Measurements from ENCODE around the gene KNTC1.
"Not testable (repeated sequence)": the region's sequence is repeated elsewhere in the genome, so short reads cannot be mapped to it uniquely, and the experiment has no call there.

KNTC1 gene

DNA sequence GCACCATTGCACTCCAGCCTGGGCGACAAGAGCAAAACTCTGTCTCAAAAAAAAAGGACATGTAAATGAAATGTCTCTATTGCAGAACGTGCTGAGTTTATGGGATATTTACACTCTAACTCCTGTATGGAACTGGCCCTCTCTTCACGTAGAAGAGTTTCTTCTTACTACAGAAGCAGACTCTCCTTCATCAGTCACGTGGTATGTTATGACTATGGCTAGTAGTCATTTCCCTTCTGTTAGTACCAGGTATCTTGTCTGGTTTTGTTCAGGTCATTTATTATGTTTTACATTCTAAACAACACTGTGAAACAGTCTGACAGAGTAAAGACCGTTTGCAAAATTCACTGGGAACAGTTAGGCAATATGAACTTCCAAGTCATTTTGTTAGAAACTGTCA is 20.3 kb downstream of the KNTC1 start:
- H3K9me3 ChIP-seq (ENCODE audit: control insufficient read depth, low read length), result no peaks in the 10 kb centered on the region
- no peak overlapping the region for H3K27ac ChIP-seq (ENCODE audit: insufficient read depth, low read depth, low read length, poor library complexity, severe bottlenecking)
- H3K27me3 ChIP-seq (ENCODE audit: control insufficient read depth, insufficient read depth, low read length, poor library complexity, severe bottlenecking), result no peaks in the 10 kb centered on the region
- no peak overlapping the region for H3K4me3 ChIP-seq (ENCODE audit: insufficient read depth, low read depth, low read length)
- H3K36me3 ChIP-seq (ENCODE audit: control insufficient read depth, insufficient read depth, low read length), result peaks cover 49% of the 10 kb centered on the region
- H3K4me1 ChIP-seq (ENCODE audit: control insufficient read depth, insufficient read depth, low read length), result no peaks in the 10 kb centered on the region
- 92 to 99% methylated on average over 3 to 5 of the region's 5 CpGs for WGBS, 2 experiments

GRCh38 chr12:122558745-122559641 is 31.9 kb downstream of the KNTC1 start:
- Histone ChIP-seq H3K9me3 (ENCODE audit: control insufficient read depth, low read length) (no peaks in the 10 kb centered on the region), H3K27ac (ENCODE audit: insufficient read depth, low read depth, low read length, poor library complexity, severe bottlenecking) (no peak overlapping the region), H3K27me3 (ENCODE audit: control insufficient read depth, insufficient read depth, low read length, poor library complexity, severe bottlenecking) (no peaks in the 10 kb centered on the region), H3K4me3 (ENCODE audit: insufficient read depth, low read depth, low read length) (no peak overlapping the region), H3K36me3 (ENCODE audit: control insufficient read depth, insufficient read depth, low read length) (peaks cover 47% of the 10 kb centered on the region), H3K4me1 (ENCODE audit: control insufficient read depth, insufficient read depth, low read length) (no peaks in the 10 kb centered on the region)
- whole genome bisulfite sequencing, 2 experiments, result 91 to 95% methylated on average over 14 to 16 of the region's 16 CpGs

DNA sequence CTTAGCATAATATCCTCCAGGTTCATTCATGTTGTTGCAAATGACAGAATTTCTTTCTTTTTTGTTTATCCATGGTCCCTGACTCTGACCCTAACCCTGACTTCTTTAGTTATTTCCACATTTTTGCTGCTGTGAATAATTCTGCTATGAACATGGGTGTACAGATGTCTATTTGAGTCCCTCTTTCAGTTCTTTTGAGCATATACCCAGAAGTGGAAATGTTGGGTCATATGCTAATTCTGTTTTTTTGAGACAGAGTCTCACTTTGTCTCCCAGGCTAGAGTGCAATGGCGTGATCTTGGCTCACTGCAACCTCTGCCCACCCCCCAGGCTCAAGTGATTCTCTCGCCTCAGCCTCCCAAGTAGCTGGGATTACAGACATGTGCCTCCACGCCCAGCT is 33.1 kb downstream of the KNTC1 start:
- Histone ChIP-seq H3K9me3 (ENCODE audit: control insufficient read depth, low read length) (no peaks in the 10 kb centered on the region), H3K4me1 (ENCODE audit: control insufficient read depth, insufficient read depth, low read length) (no peaks in the 10 kb centered on the region), H3K36me3 (ENCODE audit: control insufficient read depth, insufficient read depth, low read length) (peaks cover 42% of the 10 kb centered on the region), H3K27me3 (ENCODE audit: control insufficient read depth, insufficient read depth, low read length, poor library complexity, severe bottlenecking) (no peaks in the 10 kb centered on the region), H3K27ac (ENCODE audit: insufficient read depth, low read depth, low read length, poor library complexity, severe bottlenecking) (no peak overlapping the region), H3K4me3 (ENCODE audit: insufficient read depth, low read depth, low read length) (no peak overlapping the region)
- WGBS, 2 experiments, result 91 to 92% methylated on average over 3 of the region's 3 CpGs

DNA sequence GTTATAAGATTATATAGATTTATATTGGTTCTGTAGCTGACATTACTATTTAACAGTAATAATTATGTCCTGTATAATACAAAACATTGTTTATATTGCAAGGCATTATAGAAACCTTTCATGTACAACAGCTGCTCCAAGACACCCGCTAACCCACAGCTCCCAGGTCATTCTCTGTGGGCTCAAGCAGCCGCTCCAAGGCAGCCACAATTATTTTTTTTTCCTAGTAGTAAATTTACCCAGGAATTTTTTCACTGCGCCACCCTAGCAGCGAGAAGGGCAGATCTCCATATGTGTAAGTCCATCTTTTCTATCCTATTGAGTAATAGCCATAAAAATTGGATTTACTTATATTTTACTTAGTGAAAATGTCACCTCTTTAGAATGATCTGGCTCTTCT is 36.3 kb downstream of the KNTC1 start:
- H3K36me3 ChIP-seq (ENCODE audit: control insufficient read depth, insufficient read depth, low read length), result peaks cover 18% of the 10 kb centered on the region
- no peaks in the 10 kb centered on the region for H3K9me3 ChIP-seq (ENCODE audit: control insufficient read depth, low read length)
- 96 to 98% methylated on average over 2 to 4 of the region's 4 CpGs for WGBS, 2 experiments
- no peak overlapping the region for H3K4me3 ChIP-seq (ENCODE audit: insufficient read depth, low read depth, low read length)
- no peak overlapping the region for H3K27ac ChIP-seq (ENCODE audit: insufficient read depth, low read depth, low read length, poor library complexity, severe bottlenecking)
- H3K27me3 ChIP-seq (ENCODE audit: control insufficient read depth, insufficient read depth, low read length, poor library complexity, severe bottlenecking), result no peaks in the 10 kb centered on the region
- no peaks in the 10 kb centered on the region for H3K4me1 ChIP-seq (ENCODE audit: control insufficient read depth, insufficient read depth, low read length)

DNA sequence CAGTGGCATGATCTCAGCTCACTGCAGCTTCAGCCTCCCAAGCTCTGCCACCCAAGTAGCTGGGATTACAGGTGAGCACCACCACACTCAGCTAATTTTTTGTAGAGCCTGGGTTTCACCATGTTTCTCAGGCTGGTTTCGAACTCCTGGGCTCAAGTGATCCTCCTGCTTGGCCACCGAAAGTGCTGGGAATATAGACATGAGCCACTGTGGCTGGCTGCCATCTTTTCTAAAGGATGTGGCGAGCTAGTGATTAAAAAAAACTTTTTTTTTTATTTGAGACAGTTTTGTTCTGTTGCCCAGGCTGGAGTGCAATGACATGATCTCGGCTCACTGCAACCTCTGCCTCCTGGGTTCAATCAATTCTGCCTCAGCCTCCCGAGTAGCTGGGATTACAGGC is 39.8 kb downstream of the KNTC1 start:
- H3K9me3 ChIP-seq (ENCODE audit: control insufficient read depth, low read length); H3K27ac ChIP-seq (ENCODE audit: insufficient read depth, low read depth, low read length, poor library complexity, severe bottlenecking); H3K4me3 ChIP-seq (ENCODE audit: insufficient read depth, low read depth, low read length); H3K27me3 ChIP-seq (ENCODE audit: control insufficient read depth, insufficient read depth, low read length, poor library complexity, severe bottlenecking); H3K4me1 ChIP-seq (ENCODE audit: control insufficient read depth, insufficient read depth, low read length): not testable (repeated sequence)
- WGBS, 2 experiments, result 93 to 95% methylated on average over 5 of the region's 5 CpGs
- H3K36me3 ChIP-seq (ENCODE audit: control insufficient read depth, insufficient read depth, low read length), result peaks cover 26% of the 10 kb centered on the region

GRCh38 chr12:122569288-122569687 is 42.2 kb downstream of the KNTC1 start:
- 95 to 97% methylated on average over 5 of the region's 5 CpGs for WGBS, 2 experiments
- Histone ChIP-seq H3K27ac (ENCODE audit: insufficient read depth, low read depth, low read length, poor library complexity, severe bottlenecking) (no peak overlapping the region), H3K36me3 (ENCODE audit: control insufficient read depth, insufficient read depth, low read length) (peaks cover 28% of the 10 kb centered on the region)

GRCh38 chr12:122570006-122570405 is 43.0 kb downstream of the KNTC1 start:
- WGBS, 2 experiments, result 85 to 96% methylated on average over 3 of the region's 3 CpGs
- H3K27ac ChIP-seq (ENCODE audit: insufficient read depth, low read depth, low read length, poor library complexity, severe bottlenecking); H3K4me1 ChIP-seq (ENCODE audit: control insufficient read depth, insufficient read depth, low read length); H3K4me3 ChIP-seq (ENCODE audit: insufficient read depth, low read depth, low read length); H3K9me3 ChIP-seq (ENCODE audit: control insufficient read depth, low read length); H3K27me3 ChIP-seq (ENCODE audit: control insufficient read depth, insufficient read depth, low read length, poor library complexity, severe bottlenecking): not testable (repeated sequence)
- H3K36me3 ChIP-seq (ENCODE audit: control insufficient read depth, insufficient read depth, low read length), result peaks cover 34% of the 10 kb centered on the region

More at GRCh38 chr12:122569288-122569687, 42.2 kb downstream of the KNTC1 start:
- Histone ChIP-seq H3K27me3 (ENCODE audit: control insufficient read depth, insufficient read depth, low read length, poor library complexity, severe bottlenecking) (no peaks in the 10 kb centered on the region), H3K9me3 (ENCODE audit: control insufficient read depth, low read length) (no peaks in the 10 kb centered on the region), H3K4me3 (ENCODE audit: insufficient read depth, low read depth, low read length) (no peak overlapping the region), H3K4me1 (ENCODE audit: control insufficient read depth, insufficient read depth, low read length) (no peaks in the 10 kb centered on the region)

DNA sequence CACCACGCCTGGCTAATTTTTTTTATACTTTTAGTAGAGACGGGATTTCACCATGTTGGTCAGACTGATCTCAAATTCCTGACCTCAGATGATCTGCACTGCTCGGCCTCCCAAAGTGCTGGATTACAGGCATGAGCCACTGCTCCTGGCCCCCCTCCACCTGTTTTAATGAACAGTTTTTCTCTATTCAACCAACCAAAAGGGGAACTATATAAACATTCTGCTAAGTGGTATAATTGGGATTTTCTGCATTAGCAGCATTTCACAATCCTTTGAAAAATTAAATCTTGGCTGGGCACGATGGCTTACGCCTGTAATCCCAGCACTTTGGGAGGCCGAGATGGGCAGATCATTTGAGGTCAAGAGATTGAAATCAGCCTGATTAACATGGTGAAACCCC is 44.8 kb downstream of the KNTC1 start:
- Histone ChIP-seq H3K4me3 (ENCODE audit: insufficient read depth, low read depth, low read length) (no peak overlapping the region), H3K27me3 (ENCODE audit: control insufficient read depth, insufficient read depth, low read length, poor library complexity, severe bottlenecking) (no peaks in the 10 kb centered on the region), H3K27ac (ENCODE audit: insufficient read depth, low read depth, low read length, poor library complexity, severe bottlenecking) (no peak overlapping the region), H3K9me3 (ENCODE audit: control insufficient read depth, low read length) (no peaks in the 10 kb centered on the region), H3K36me3 (ENCODE audit: control insufficient read depth, insufficient read depth, low read length) (peaks cover 42% of the 10 kb centered on the region), H3K4me1 (ENCODE audit: control insufficient read depth, insufficient read depth, low read length) (no peaks in the 10 kb centered on the region)
- WGBS, 2 experiments, result 94 to 95% methylated on average over 6 of the region's 6 CpGs

DNA sequence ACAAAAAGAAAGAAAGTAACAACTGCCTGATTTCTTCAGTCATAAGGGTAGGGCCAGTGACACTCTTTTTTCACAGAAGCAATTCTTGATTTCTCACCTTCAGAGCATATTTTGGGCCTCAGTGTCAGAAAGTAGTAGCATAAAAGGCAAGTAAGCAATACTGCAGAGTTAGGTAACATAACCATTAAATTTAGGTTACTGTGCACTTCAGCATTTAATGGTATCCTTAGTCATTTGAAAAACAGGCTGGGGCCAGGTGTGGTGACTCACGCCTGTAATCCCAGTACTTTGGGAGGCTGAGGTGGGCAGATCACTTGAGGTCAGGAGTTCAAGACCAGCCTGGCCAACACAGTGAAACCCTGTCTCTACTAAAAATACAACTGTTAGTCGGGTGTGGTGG is 56.2 kb downstream of the KNTC1 start:
- H3K9me3 ChIP-seq (ENCODE audit: control insufficient read depth, low read length); H3K4me3 ChIP-seq (ENCODE audit: insufficient read depth, low read depth, low read length); H3K4me1 ChIP-seq (ENCODE audit: control insufficient read depth, insufficient read depth, low read length); H3K27ac ChIP-seq (ENCODE audit: insufficient read depth, low read depth, low read length, poor library complexity, severe bottlenecking); H3K27me3 ChIP-seq (ENCODE audit: control insufficient read depth, insufficient read depth, low read length, poor library complexity, severe bottlenecking): not testable (repeated sequence)
- H3K36me3 ChIP-seq (ENCODE audit: control insufficient read depth, insufficient read depth, low read length), result peaks cover 65% of the 10 kb centered on the region
- 92 to 93% methylated on average over 2 of the region's 2 CpGs for WGBS, 2 experiments

DNA sequence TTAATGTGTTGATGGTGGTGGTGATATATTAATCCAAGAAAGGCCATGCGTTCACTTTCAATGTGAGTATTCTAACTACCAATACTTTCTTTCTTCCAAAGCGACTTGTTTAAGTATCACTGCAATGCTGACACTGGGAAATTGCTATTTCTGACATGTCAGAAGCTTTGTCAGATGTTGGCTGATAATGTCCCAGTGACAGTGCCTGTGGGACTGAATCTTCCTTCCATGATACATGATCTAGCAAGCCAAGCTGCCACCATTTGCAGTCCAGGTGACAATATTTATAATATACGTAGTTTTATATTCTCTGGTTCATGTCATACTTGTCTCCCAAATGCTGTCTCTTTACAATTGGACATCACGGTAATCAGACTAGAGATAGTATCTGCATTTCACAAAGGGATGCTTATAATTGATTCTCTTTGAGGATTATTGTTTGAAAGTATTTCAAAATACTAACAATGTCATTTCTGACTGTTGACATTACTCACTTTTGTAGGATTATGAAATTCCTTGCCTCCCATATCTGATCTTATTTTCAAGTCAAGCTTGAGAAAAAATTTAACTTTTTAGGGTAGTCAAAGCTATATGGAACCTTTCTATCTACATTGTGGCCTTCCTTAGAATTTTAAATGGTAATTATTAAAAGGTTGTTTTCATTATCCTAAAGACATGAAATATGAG is 57.3 kb downstream of the KNTC1 start:
- 99 to 100% methylated on average over 1 to 4 of the region's 4 CpGs for WGBS, 2 experiments
- Histone ChIP-seq H3K4me3 (ENCODE audit: insufficient read depth, low read depth, low read length) (no peak overlapping the region), H3K9me3 (ENCODE audit: control insufficient read depth, low read length) (no peaks in the 10 kb centered on the region), H3K4me1 (ENCODE audit: control insufficient read depth, insufficient read depth, low read length) (no peaks in the 10 kb centered on the region), H3K27ac (ENCODE audit: insufficient read depth, low read depth, low read length, poor library complexity, severe bottlenecking) (no peak overlapping the region), H3K36me3 (ENCODE audit: control insufficient read depth, insufficient read depth, low read length) (peaks cover 61% of the 10 kb centered on the region), H3K27me3 (ENCODE audit: control insufficient read depth, insufficient read depth, low read length, poor library complexity, severe bottlenecking) (no peaks in the 10 kb centered on the region)
